Right renal pelvis (tissue), 4 donors: ENCODE results near the gene DFFB. TPM values are rescaled to one million over a fixed set of nuclear protein-coding genes. Genes with fewer than 3 reads are reported as not detected.

Experiments
- DNase-seq, 4 donors: peaks; one replicate each; pipeline ENCODE4 v3.0.0-alpha.2; 2013; ENCODE audit warnings: low read depth in 4 of 4, low spot score in 3 of 4, missing footprints in 1 of 4
- polyA plus RNA-seq, 4 donors: library from polyadenylated mRNA; unstranded; fragments of 120-200 nt; gene quantifications; one replicate each; pipeline ENCODE4 v1.2.1, GENCODE V29; 2013; ENCODE audit not compliant: insufficient read length in 4 of 4

DFFB gene
- polyA plus RNA-seq, 4 donors: 5.7 to 8.6 (median 6.9) TPM

GRCh38 chr1:3828391-3828790 lies 28.9 kb upstream of the DFFB start:
- DNase-seq: no peak

- DNase-seq: no peak
Observed at GRCh38 chr1:3831689-3832088, 25.6 kb upstream of the DFFB start.

GRCh38 chr1:3834701-3835100 lies 22.6 kb upstream of the DFFB start:
- DNase-seq: no peak

GRCh38 chr1:3836421-3836820 lies 20.9 kb upstream of the DFFB start:
- DNase-seq: no peak

- no peak for DNase-seq
Observed at GRCh38 chr1:3837200-3837599, 20.1 kb upstream of the DFFB start.

GRCh38 chr1:3837685-3838084 lies 19.6 kb upstream of the DFFB start:
- DNase-seq: no peak

- no peak for DNase-seq
Observed at GRCh38 chr1:3838788-3839187, 18.5 kb upstream of the DFFB start.

GRCh38 chr1:3841491-3841890 lies 15.8 kb upstream of the DFFB start:
- no peak for DNase-seq

GRCh38 chr1:3842912-3843311 lies 14.4 kb upstream of the DFFB start:
- no peak for DNase-seq

GRCh38 chr1:3846541-3846940 lies 10.7 kb upstream of the DFFB start:
- no peak for DNase-seq

- no peak for DNase-seq
Observed at GRCh38 chr1:3847081-3847480, 10.2 kb upstream of the DFFB start.

- no peak for DNase-seq
Observed at GRCh38 chr1:3850857-3851256, 6.4 kb upstream of the DFFB start.

- no peak for DNase-seq
Observed at GRCh38 chr1:3851292-3851691, 6.0 kb upstream of the DFFB start.

GRCh38 chr1:3852091-3852490 lies 5.2 kb upstream of the DFFB start:
- no peak for DNase-seq

GRCh38 chr1:3852711-3853485 lies 4.4 kb upstream of the DFFB start:
- no peak for DNase-seq

GRCh38 chr1:3857791-3858129 lies 484 bp downstream of the DFFB start:
- DNase-seq: no peak

- no peak for DNase-seq
Observed at GRCh38 chr1:3858231-3858981, 1.1 kb downstream of the DFFB start.

- no peak for DNase-seq
Observed at GRCh38 chr1:3863231-3863935, 6.1 kb downstream of the DFFB start.

GRCh38 chr1:3864884-3865283 lies 7.6 kb downstream of the DFFB start:
- DNase-seq: no peak

GRCh38 chr1:3865606-3866160 lies 8.4 kb downstream of the DFFB start:
- no peak for DNase-seq

GRCh38 chr1:3868464-3869006 lies 11.3 kb downstream of the DFFB start:
- no peak for DNase-seq
